ENCODE results near the gene UBE2G2. TPM values are rescaled to one million over a fixed set of nuclear protein-coding genes. Genes with fewer than 3 reads are reported as not detected.

Gene UBE2G2
- total and polyA plus RNA-seq, 2 of the 4 experiments (the other 2 are of a cell fraction), result 65.4 to 91.7 TPM

DNA sequence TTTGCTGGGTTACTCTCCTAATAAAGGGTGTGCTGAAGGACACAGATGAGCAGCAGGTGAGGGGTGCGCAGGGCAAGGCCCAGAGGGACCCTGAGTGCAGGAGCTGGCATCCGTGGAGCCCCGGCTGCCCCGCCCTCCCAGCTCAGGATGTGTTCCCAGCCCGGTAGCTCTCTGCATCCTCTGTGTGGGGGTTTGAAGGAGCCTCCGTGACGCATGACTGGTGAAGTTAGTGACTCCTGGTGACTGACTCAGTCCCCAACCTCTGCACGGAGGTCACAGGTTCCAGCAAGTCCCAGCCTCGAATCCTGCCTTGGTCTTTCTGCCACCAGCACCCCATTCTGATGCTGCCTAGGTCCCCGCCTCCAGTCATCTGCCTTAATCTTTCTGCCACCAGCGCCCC, 68.7 kb downstream of the UBE2G2 start:
- ChIA-PET CTCF (no interaction called here), POLR2A (ENCODE audit: unreplicated experiment) (no interaction called here)
- ATAC-seq (ENCODE audit: low read depth) (no peak), DNase-seq (no peak)
- H3K27me3 ChIP-seq (ENCODE audit: control insufficient read depth, insufficient read depth, low read length), result peaks cover 14% of the 10 kb centered on the region
- H3K4ac ChIP-seq (ENCODE audit: low read depth, low read length), result no peak overlapping the region
- H2BK120ac ChIP-seq (ENCODE audit: low read depth, low read length), result no peak overlapping the region
- no peak overlapping the region for H3K4me3 ChIP-seq (ENCODE audit: insufficient read depth, low read depth, low read length)
- H3K9me3 ChIP-seq (ENCODE audit: control insufficient read depth, insufficient read depth, low read length), result peaks cover 20% of the 10 kb centered on the region
- no peaks in the 10 kb centered on the region for H4K20me1 ChIP-seq (ENCODE audit: insufficient read depth, low read length)
- H3K56ac ChIP-seq (ENCODE audit: extremely low read depth, insufficient read depth, low read length), result no peak overlapping the region
- H2BK5ac ChIP-seq (ENCODE audit: low read depth, low read length, poor library complexity, severe bottlenecking), result no peak overlapping the region
- H3K14ac ChIP-seq (replicated peaks; ENCODE audit: low read depth, low read length), result no peak overlapping the region
- H2BK20ac ChIP-seq (ENCODE audit: low read depth, low read length), result no peak overlapping the region
- H3K23ac ChIP-seq (ENCODE audit: low read depth, low read length), result no peak overlapping the region
- H3K9ac ChIP-seq (ENCODE audit: low read depth, low read length), result no peak overlapping the region
- no peak overlapping the region for H2AK5ac ChIP-seq (ENCODE audit: low read depth, low read length)
- H4K5ac ChIP-seq (ENCODE audit: low read depth, low read length), result no peak overlapping the region
- 55% methylated on average over 4 of the region's 11 CpGs; no CpG with 5 or more reads in 1 of the 2 experiments for whole genome bisulfite sequencing, 2 experiments (ENCODE audit: extremely low coverage in 2 of 2, insufficient read length in 1 of 2)
- no peak overlapping the region for H3K27ac ChIP-seq (ENCODE audit: insufficient read depth, low read length)
- intact Hi-C loops (cut with micrococcal nuclease) (no loop called here), dilution Hi-C loops (cut with HindIII; ENCODE audit: low sequenced_read_pairs, unreplicated experiment) (no loop called here), in situ Hi-C loops (cut with MboI; ENCODE audit: low sequenced_read_pairs) (no loop called here)
- TF ChIP-seq, protein P1, sequence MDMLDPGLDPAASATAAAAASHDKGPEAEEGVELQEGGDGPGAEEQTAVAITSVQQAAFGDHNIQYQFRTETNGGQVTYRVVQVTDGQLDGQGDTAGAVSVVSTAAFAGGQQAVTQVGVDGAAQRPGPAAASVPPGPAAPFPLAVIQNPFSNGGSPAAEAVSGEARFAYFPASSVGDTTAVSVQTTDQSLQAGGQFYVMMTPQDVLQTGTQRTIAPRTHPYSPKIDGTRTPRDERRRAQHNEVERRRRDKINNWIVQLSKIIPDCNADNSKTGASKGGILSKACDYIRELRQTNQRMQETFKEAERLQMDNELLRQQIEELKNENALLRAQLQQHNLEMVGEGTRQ (IDR thresholded peaks at IDR 0.05; ENCODE audit: low read depth, low read length), result no peak
- TF ChIP-seq CEBPB (IDR thresholded peaks at IDR 0.05; ENCODE audit: low read depth, low read length), result no peak
- no peak for TF ChIP-seq BHLHE40 (IDR thresholded peaks at IDR 0.05; ENCODE audit: low read depth, low read length)
- TF ChIP-seq MAFK (IDR thresholded peaks at IDR 0.05; ENCODE audit: low read depth, low read length), result no peak
- no peak for TF ChIP-seq CHD1 (IDR thresholded peaks at IDR 0.05; ENCODE audit: low read depth, low read length)
- no peak for TF ChIP-seq MAZ (IDR thresholded peaks at IDR 0.05; ENCODE audit: borderline replicate concordance, low read depth, low read length)
- TF ChIP-seq POLR2A (IDR thresholded peaks at IDR 0.05; ENCODE audit: low read depth, low read length), result no peak
- TF ChIP-seq SMC3 (IDR thresholded peaks at IDR 0.05; ENCODE audit: low read depth, low read length), result no peak
- TF ChIP-seq, protein P2, sequence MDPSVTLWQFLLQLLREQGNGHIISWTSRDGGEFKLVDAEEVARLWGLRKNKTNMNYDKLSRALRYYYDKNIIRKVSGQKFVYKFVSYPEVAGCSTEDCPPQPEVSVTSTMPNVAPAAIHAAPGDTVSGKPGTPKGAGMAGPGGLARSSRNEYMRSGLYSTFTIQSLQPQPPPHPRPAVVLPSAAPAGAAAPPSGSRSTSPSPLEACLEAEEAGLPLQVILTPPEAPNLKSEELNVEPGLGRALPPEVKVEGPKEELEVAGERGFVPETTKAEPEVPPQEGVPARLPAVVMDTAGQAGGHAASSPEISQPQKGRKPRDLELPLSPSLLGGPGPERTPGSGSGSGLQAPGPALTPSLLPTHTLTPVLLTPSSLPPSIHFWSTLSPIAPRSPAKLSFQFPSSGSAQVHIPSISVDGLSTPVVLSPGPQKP (IDR thresholded peaks at IDR 0.05; ENCODE audit: borderline replicate concordance, low read depth, low read length), result no peak
- H2AFZ ChIP-seq (replicated peaks; ENCODE audit: low read length, poor library complexity), result no peak overlapping the region
- no peak overlapping the region for H2AK9ac ChIP-seq (replicated peaks; ENCODE audit: low read depth, low read length, poor library complexity)
- no peak overlapping the region for H4K8ac ChIP-seq (ENCODE audit: low read depth in 2 of 2, low read length in 2 of 2)
- BruUV-seq (replicated peaks), result no TSS peak
- H3K4me2 ChIP-seq (ENCODE audit: low read depth, low read length), result no peak overlapping the region
- H2BK15ac ChIP-seq (ENCODE audit: low read depth, low read length), result no peak overlapping the region
- H3K36me3 ChIP-seq (ENCODE audit: control insufficient read depth, insufficient read depth, low read length), result no peaks in the 10 kb centered on the region
- no peaks in the 10 kb centered on the region for H3K79me1 ChIP-seq (ENCODE audit: low read depth in 1 of 2, low read length in 2 of 2)
- no peaks in the 10 kb centered on the region for H3K9me1 ChIP-seq (ENCODE audit: insufficient read depth, low read length)
- H4K91ac ChIP-seq (ENCODE audit: insufficient read depth, low read depth, low read length), result no peak overlapping the region
- H3K18ac ChIP-seq (ENCODE audit: low read depth, low read length), result no peak overlapping the region
- H3K4me1 ChIP-seq (ENCODE audit: control insufficient read depth, insufficient read depth, low read length), result no peaks in the 10 kb centered on the region
